K562 (cell line): Measurements from ENCODE around the gene PAQR4. TPM values are rescaled to one million over a fixed set of nuclear protein-coding genes. Genes with fewer than 3 reads are reported as not detected.

Source experiments
- E2F3 ChIP-seq: fragments of 250-450 bp; sonication (Bioruptor Pico); IDR thresholded peaks from 2 replicates; pipeline ENCODE4 v1.4.0; 2020; ENCODE audit warnings: mild to moderate bottlenecking
- EP300 ChIP-seq: IDR thresholded peaks from 2 replicates; pipeline ENCODE4 v1.6.1; 2012; ENCODE audit warnings: low read length, improper control_type of control experiment
- GABPA ChIP-seq: fragments of 200-800 bp; sonication (Bioruptor generic); conservative IDR thresholded peaks from 2 replicates; pipeline ENCODE4 v1.6.1; 2016; ENCODE audit warnings: low read depth, missing genetic modification characterization, missing compliant biosample characterization
- GTF2F1 ChIP-seq: IDR thresholded peaks from 2 replicates; pipeline ENCODE4 v1.6.1; 2011; ENCODE audit warnings: low read depth, low read length, improper control_type of control experiment
- HMGN3 ChIP-seq: IDR thresholded peaks from 2 replicates; pipeline ENCODE4 v1.6.1; 2011; ENCODE audit warnings: borderline replicate concordance, low read depth, mild to moderate bottlenecking, mixed read lengths, low read length; ENCODE audit not compliant: insufficient read length; ENCODE audit errors: extremely low read depth
- MYC ChIP-seq, 2 experiments: fragments of 250-450 bp in 1 of 2; sonication (Bioruptor Pico) in 1 of 2; IDR thresholded peaks; 2 replicates each; pipeline versions ENCODE4 v1.5.1 to v1.6.1; 2012 to 2021; ENCODE audit warnings: low read depth in 2 of 2, borderline replicate concordance in 1 of 2, improper control_type of control experiment in 1 of 2, low read length in 1 of 2, mild to moderate bottlenecking in 1 of 2, moderate library complexity in 1 of 2
- POLR2AphosphoS5 ChIP-seq: IDR thresholded peaks from 2 replicates; pipeline ENCODE4 v1.6.1; 2011; ENCODE audit warnings: mild to moderate bottlenecking, low read depth, low read length, moderate library complexity; ENCODE audit not compliant: control insufficient read depth, insufficient read depth
- RBM25 ChIP-seq: fragments of 200-400 bp; formaldehyde crosslinking; IDR thresholded peaks from 2 replicates; pipeline ENCODE4 v1.6.1; 2018; ENCODE audit warnings: low read length, low read depth, moderate library complexity; ENCODE audit not compliant: severe bottlenecking
- SNRNP70 ChIP-seq: fragments of 200-400 bp; formaldehyde crosslinking; optimal IDR thresholded peaks from 2 replicates; pipeline ENCODE3; 2017; ENCODE audit warnings: low read depth, low read length
- TEAD1 ChIP-seq, 2 experiments: fragments of 450-650 bp in 1 of 2; sonication (generic) in 1 of 2; formaldehyde crosslinking; IDR thresholded peaks; 2 replicates each; pipeline versions ENCODE4 v1.4.0 to v1.8.0; 2020 to 2022; ENCODE audit warnings: mild to moderate bottlenecking in 2 of 2, missing genetic modification reagents in 1 of 2
- TEAD4 ChIP-seq, 2 experiments: sonication (generic) in 1 of 2; formaldehyde crosslinking in 1 of 2; IDR thresholded peaks; 2 replicates each; pipeline versions ENCODE4 v1.6.1 to v1.8.0; 2012 to 2022; ENCODE audit warnings: borderline replicate concordance in 1 of 2, inconsistent platforms in 1 of 2, low read length in 1 of 2, mild to moderate bottlenecking in 1 of 2, missing genetic modification reagents in 1 of 2
- ZFP1 ChIP-seq: fragments of 450-650 bp; formaldehyde crosslinking; IDR thresholded peaks from 2 replicates; pipeline ENCODE4 v1.4.0; 2020; ENCODE audit warnings: mild to moderate bottlenecking, mixed read lengths
- ZNF282 ChIP-seq: sonication (generic); formaldehyde crosslinking; IDR thresholded peaks from 2 replicates; pipeline ENCODE4 v1.8.1; 2023; ENCODE audit warnings: missing genetic modification reagents
- ZSCAN32 ChIP-seq: fragments of 450-650 bp; formaldehyde crosslinking; IDR thresholded peaks from 2 replicates; pipeline ENCODE4 v1.4.0; 2020; ENCODE audit warnings: mild to moderate bottlenecking, moderate library complexity
- polyA plus RNA-seq, 8 experiments: library from polyadenylated mRNA; depleted of rRNA in 4 of 8; stranded (reverse) in 5 of 8; unstranded in 3 of 8; fragments of >200 nt; fragmentation: Nextera tagmentation in 2 of 8; fragmentation: Illumina TruSeq in 1 of 8; extraction: Ambion mirVana in 2 of 8; extraction: Trizol in 1 of 8; gene quantifications; 2 replicates each; pipeline versions ENCODE4 v1.2.1 to v1.2.3, GENCODE V29; 2011 to 2014; ENCODE audit warnings: inconsistent platforms in 1 of 8, missing spikeins in 1 of 8
- total RNA-seq, 7 experiments: library from RNA; depleted of rRNA in 6 of 7; stranded (reverse); fragments of >200 nt in 6 of 7; fragmentation: Illumina TruSeq in 2 of 7; extraction: Trizol in 2 of 7; gene quantifications; 2 replicates each; pipeline versions ENCODE4 v1.2.1 to v1.2.3, GENCODE V29; 2011 to 2021; ENCODE audit warnings: low replicate concordance in 1 of 7
- TF ChIP-seq, protein P1 (sequence below): fragments of 250-450 bp; sonication (Bioruptor Pico); IDR thresholded peaks from 2 replicates; pipeline ENCODE4 v1.8.0; 2021; ENCODE audit warnings: borderline replicate concordance, mild to moderate bottlenecking, moderate library complexity; ENCODE audit not compliant: poor library complexity, severe bottlenecking
- TF ChIP-seq, protein P2 (sequence below), 2 experiments: fragments of 450-650 bp in 1 of 2; sonication (generic) in 1 of 2; formaldehyde crosslinking; conservative IDR thresholded peaks; 2 replicates each; pipeline versions ENCODE4 v1.4.0 to v1.8.1; 2020 to 2022; ENCODE audit warnings: mild to moderate bottlenecking in 1 of 2, missing genetic modification reagents in 1 of 2
- TF ChIP-seq, protein P3 (sequence below): fragments of 150-350 bp; conservative IDR thresholded peaks from 2 replicates; pipeline ENCODE4 v1.6.1; 2014; ENCODE audit warnings: low read length
- TF ChIP-seq, protein P4 (sequence below), 2 experiments: IDR thresholded peaks; 2 replicates each; pipeline ENCODE4 v1.6.1; 2012; ENCODE audit warnings: improper control_type of control experiment in 2 of 2, low read depth in 2 of 2, low read length in 2 of 2, borderline replicate concordance in 1 of 2

The PAQR4 gene
- total and polyA plus RNA-seq, 9 of the 15 experiments (the other 6 are each of a cell fraction or from before 2014, with no cell fraction given): 0.62 to 40.4 (median 19.5) TPM

DNA sequence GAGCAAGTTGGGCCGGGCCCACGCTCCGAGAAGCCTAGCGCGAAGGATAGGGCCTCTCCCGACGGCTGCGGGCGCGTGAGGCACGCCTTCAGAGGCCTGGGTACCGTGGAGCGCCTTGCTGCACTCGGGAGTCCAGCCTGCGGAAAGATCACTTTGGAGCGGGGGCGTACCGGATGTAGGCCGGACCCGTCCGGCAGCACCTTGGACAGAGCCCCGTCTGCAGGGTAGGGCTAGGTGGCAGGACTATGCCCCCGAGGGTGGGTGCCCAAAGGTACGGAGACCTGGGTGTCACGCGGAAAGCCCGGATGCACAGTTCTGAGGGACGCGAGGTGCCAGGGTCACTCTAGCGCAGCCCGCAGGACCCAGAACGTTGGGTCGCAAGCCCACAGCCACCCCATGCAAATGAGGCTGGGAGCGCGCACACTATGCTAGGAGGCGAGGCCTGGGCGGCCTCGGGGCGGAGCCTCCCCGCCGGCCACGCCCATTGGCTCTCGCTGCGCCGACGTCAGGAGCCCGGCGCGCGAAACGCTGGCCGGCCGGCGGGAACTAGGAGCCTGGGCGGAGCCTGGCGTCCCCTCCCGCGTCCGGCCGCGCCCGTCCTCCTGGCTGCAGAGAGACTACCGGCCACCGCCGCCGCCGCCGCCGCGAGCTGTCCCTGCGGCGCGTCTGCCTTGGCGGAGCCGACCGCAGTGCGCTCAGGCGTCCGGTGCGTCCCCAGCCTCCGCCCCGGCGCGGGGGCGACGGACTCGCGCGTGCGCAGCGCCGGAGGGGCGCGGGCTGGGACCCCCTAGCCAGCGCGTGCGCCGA lies at the start of gene PAQR4 (continued):
- TF ChIP-seq, protein P1, sequence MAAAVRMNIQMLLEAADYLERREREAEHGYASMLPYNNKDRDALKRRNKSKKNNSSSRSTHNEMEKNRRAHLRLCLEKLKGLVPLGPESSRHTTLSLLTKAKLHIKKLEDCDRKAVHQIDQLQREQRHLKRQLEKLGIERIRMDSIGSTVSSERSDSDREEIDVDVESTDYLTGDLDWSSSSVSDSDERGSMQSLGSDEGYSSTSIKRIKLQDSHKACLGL (CRISPR knock-in tag): peak; percentile 26
- TF ChIP-seq MYC (IDR thresholded peaks at IDR 0.05; ENCODE audit: low read depth, low read length) (peak; percentile 64; the same call in 1 of the 2 replicates), MYC (CRISPR knock-in tag; IDR thresholded peaks at IDR 0.05; ENCODE audit: borderline replicate concordance, low read depth) (no peak), TEAD4 (IDR thresholded peaks at IDR 0.05; ENCODE audit: low read length) (0 out of 2 replicates have a peak, but pooled peaks have one; percentile 10), TEAD4 (CRISPR knock-in tag; IDR thresholded peaks at IDR 0.05; ENCODE audit: borderline replicate concordance) (no peak; the same call in 1 of the 2 replicates), GABPA (tag) (peak; percentile 85), ZNF282 (CRISPR knock-in tag) (0 out of 2 replicates have a peak, but pooled peaks have one; percentile 94), EP300 (0 out of 2 replicates have a peak, but pooled peaks have one; percentile 15), ZSCAN32 (no peak), POLR2AphosphoS5 (peak; percentile 37), SNRNP70 (no peak), RBM25 (no peak), E2F3 (CRISPR knock-in tag) (peak; percentile 96), HMGN3 (peak; percentile 92), GTF2F1 (0 out of 2 replicates have a peak, but pooled peaks have one; percentile 24), ZFP1 (CRISPR knock-in tag) (no peak), TEAD1 (CRISPR knock-in tag; IDR thresholded peaks at IDR 0.05) (peak in 1 of 2 experiments; percentile 84; a peak in 1 of 4 replicates)
- TF ChIP-seq, protein P2, sequence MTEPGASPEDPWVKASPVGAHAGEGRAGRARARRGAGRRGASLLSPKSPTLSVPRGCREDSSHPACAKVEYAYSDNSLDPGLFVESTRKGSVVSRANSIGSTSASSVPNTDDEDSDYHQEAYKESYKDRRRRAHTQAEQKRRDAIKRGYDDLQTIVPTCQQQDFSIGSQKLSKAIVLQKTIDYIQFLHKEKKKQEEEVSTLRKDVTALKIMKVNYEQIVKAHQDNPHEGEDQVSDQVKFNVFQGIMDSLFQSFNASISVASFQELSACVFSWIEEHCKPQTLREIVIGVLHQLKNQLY (CRISPR knock-in tag; conservative IDR thresholded peaks at IDR 0.05): 0 out of 4 replicates have a peak, but pooled peaks of 1 of the 2 experiments have one; percentile 81
- TF ChIP-seq, protein P3, sequence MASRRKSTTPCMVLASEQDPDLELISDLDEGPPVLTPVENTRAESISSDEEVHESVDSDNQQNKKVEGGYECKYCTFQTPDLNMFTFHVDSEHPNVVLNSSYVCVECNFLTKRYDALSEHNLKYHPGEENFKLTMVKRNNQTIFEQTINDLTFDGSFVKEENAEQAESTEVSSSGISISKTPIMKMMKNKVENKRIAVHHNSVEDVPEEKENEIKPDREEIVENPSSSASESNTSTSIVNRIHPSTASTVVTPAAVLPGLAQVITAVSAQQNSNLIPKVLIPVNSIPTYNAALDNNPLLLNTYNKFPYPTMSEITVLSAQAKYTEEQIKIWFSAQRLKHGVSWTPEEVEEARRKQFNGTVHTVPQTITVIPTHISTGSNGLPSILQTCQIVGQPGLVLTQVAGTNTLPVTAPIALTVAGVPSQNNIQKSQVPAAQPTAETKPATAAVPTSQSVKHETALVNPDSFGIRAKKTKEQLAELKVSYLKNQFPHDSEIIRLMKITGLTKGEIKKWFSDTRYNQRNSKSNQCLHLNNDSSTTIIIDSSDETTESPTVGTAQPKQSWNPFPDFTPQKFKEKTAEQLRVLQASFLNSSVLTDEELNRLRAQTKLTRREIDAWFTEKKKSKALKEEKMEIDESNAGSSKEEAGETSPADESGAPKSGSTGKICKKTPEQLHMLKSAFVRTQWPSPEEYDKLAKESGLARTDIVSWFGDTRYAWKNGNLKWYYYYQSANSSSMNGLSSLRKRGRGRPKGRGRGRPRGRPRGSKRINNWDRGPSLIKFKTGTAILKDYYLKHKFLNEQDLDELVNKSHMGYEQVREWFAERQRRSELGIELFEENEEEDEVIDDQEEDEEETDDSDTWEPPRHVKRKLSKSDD: no peak
- TF ChIP-seq, protein P4, sequence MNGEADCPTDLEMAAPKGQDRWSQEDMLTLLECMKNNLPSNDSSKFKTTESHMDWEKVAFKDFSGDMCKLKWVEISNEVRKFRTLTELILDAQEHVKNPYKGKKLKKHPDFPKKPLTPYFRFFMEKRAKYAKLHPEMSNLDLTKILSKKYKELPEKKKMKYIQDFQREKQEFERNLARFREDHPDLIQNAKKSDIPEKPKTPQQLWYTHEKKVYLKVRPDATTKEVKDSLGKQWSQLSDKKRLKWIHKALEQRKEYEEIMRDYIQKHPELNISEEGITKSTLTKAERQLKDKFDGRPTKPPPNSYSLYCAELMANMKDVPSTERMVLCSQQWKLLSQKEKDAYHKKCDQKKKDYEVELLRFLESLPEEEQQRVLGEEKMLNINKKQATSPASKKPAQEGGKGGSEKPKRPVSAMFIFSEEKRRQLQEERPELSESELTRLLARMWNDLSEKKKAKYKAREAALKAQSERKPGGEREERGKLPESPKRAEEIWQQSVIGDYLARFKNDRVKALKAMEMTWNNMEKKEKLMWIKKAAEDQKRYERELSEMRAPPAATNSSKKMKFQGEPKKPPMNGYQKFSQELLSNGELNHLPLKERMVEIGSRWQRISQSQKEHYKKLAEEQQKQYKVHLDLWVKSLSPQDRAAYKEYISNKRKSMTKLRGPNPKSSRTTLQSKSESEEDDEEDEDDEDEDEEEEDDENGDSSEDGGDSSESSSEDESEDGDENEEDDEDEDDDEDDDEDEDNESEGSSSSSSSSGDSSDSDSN (IDR thresholded peaks at IDR 0.05; ENCODE audit: borderline replicate concordance in 1 of 2, low read depth in 2 of 2, low read length in 2 of 2): peak in 1 of 2 experiments; percentile 68; a peak in 1 of 4 replicates
